GM12873 (cell line): ENCODE data around the gene CDPF1.

ENCODE experiments used
- CTCF ChIP-seq: IDR thresholded peaks from 2 replicates; pipeline ENCODE4 v1.5.1; 2012; ENCODE audit warnings: low read depth, mild to moderate bottlenecking, moderate library complexity, low read length, control low read depth; ENCODE audit not compliant: insufficient read depth; ENCODE audit errors: missing control alignments

Gene CDPF1

DNA sequence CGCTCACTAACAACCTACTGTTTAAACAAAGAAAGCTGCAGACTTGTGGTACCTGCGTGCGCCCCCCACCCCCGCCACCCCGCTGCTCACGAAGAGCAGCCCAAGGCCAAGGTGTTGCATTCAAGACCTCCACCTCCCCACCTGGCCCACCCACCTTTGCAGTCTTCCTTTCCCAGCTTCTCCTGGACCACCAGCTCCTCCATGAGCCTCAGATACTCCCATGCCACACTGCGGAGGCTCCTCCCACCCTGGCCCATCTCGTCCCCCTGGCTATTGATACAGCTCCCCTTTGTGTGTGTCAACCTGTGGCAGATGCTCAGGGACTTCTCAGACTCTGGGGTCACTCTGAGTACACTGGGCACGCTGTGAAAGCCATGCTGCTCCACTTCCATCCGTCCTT lies 3.9 kb downstream of the CDPF1 start:
- TF ChIP-seq CTCF: no peak

GRCh38 chr22:46245511-46245910 lies 4.6 kb downstream of the CDPF1 start:
- no peak for TF ChIP-seq CTCF

GRCh38 chr22:46244771-46245170 lies 5.3 kb downstream of the CDPF1 start:
- no peak for TF ChIP-seq CTCF

DNA sequence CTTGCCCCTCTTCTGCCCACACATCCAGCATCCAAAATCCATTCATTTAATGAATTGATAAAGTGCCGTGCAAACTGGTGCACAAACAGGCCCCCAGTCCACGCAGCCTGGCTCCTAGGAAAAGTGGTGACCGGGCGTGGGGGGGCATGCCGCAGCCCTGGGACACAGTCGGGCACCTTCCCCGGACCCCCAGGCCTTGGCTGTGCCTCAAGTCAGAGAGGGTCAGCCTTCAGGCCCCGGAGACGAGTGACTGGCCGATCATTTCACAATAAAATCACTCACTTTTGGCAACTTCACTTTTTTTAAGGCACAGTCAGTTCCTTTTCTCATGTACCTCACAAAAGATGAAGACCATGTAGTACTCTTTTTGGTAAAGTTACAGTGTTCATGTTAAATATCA lies 8.0 kb downstream of the CDPF1 start:
- no peak for TF ChIP-seq CTCF

DNA sequence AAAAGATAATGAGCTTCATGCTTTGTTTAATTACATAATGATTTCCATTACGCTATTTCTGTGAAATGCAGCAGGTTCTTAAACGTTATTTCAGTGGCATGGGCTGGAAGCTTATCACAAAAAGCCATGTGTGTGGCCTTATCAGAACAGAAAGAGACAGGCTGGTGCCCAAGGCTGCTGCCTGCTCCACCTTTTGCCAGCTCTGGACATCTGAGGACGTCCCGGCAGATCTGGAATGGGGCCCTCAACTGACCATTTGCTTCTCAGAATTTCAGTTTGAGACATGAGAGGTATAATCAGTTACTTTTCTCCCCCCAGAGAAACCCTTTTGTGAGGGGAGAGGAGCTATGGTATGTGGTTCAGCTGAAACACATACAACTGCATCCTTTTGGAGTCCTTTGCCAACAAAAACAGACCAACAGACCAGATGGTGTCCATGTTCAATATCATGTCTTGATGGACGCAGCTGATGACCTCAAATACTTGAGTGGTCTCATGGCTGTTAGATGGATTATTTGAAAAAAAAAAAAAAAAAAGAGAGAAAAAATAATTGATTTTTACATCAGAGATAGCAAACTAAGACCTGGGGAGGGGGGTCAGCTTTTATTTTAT lies 8.6 kb downstream of the CDPF1 start:
- TF ChIP-seq CTCF: no peak

GRCh38 chr22:46240907-46241306 lies 9.2 kb downstream of the CDPF1 start:
- TF ChIP-seq CTCF: no peak

GRCh38 chr22:46240506-46240905 lies 9.6 kb downstream of the CDPF1 start:
- no peak for TF ChIP-seq CTCF

GRCh38 chr22:46240073-46240472 lies 10.0 kb downstream of the CDPF1 start:
- no peak for TF ChIP-seq CTCF
